IMR-90 (cell line): ENCODE data around the gene PEX14. TPM values are rescaled to one million over a fixed set of nuclear protein-coding genes. Genes with fewer than 3 reads are reported as not detected.

ENCODE experiments used
- ATAC-seq: fragments of 200-7000 bp; cut with Tn5 transposase; 2 replicates; pipeline ENCODE4 v1.9.1; 2020; ENCODE audit warnings: low read depth, mild to moderate bottlenecking, moderate library complexity
- BruUV-seq: library from RNA; stranded (reverse); fragments of 400-500 nt; replicated peaks from 2 replicates; lab custom pipeline; 2021; lab: Mats Ljungman, UMichigan
- CTCF ChIA-PET: fragments of 300-600 bp; formaldehyde crosslinking; extraction: SDS; loops from one replicate; lab custom pipeline; 2021; ENCODE audit warnings: antibody characterized with exemption; lab: Yijun Ruan, JAX
- POLR2A ChIA-PET: fragments of 300-600 bp; sonication (Branson Sonifier 250); formaldehyde crosslinking; loops from one replicate; lab custom pipeline; 2022; ENCODE audit warnings: antibody characterized with exemption; ENCODE audit not compliant: unreplicated experiment; lab: Charles Lee
- DNase-seq: peaks from one replicate; pipeline ENCODE4 v3.0.0; 2013
- H2AFZ ChIP-seq: replicated peaks from 2 replicates; pipeline ENCODE3; 2013; ENCODE audit warnings: low read length, mild to moderate bottlenecking; ENCODE audit not compliant: poor library complexity
- H2AK5ac ChIP-seq: 2 replicates; pipeline ENCODE4 v1.6.1; 2013; ENCODE audit warnings: low read depth, low read length, inconsistent platforms
- H2AK9ac ChIP-seq: replicated peaks from 2 replicates; pipeline ENCODE3; 2013; ENCODE audit warnings: mild to moderate bottlenecking, low read depth, low read length, moderate library complexity; ENCODE audit not compliant: poor library complexity
- H2BK120ac ChIP-seq: 2 replicates; pipeline ENCODE4 v1.6.1; 2013; ENCODE audit warnings: low read depth, low read length, inconsistent platforms
- H2BK15ac ChIP-seq: 3 replicates; pipeline ENCODE4 v1.6.1; 2013; ENCODE audit warnings: low read depth, low read length, inconsistent platforms
- H2BK20ac ChIP-seq: 2 replicates; pipeline ENCODE4 v1.6.1; 2013; ENCODE audit warnings: low read depth, mild to moderate bottlenecking, inconsistent platforms, low read length, moderate library complexity
- H2BK5ac ChIP-seq: 2 replicates; pipeline ENCODE4 v1.6.1; 2013; ENCODE audit warnings: mild to moderate bottlenecking, low read depth, low read length, inconsistent platforms; ENCODE audit not compliant: poor library complexity, severe bottlenecking
- H3K14ac ChIP-seq: replicated peaks from 2 replicates; pipeline ENCODE4 v1.6.1; 2013; ENCODE audit warnings: low read depth, low read length, inconsistent platforms
- H3K18ac ChIP-seq: 2 replicates; pipeline ENCODE4 v1.6.1; 2013; ENCODE audit warnings: low read depth, low read length, control low read depth
- H3K23ac ChIP-seq: 2 replicates; pipeline ENCODE4 v1.6.1; 2013; ENCODE audit warnings: low read depth, low read length, inconsistent platforms
- H3K27ac ChIP-seq: 2 replicates; pipeline ENCODE4 v1.5.1; 2013; ENCODE audit warnings: mild to moderate bottlenecking, control low read depth, low read length; ENCODE audit not compliant: insufficient read depth
- H3K27me3 ChIP-seq: 2 replicates; pipeline ENCODE4 v1.6.1; 2013; ENCODE audit warnings: low read length; ENCODE audit not compliant: control insufficient read depth, insufficient read depth
- H3K36me3 ChIP-seq: 2 replicates; pipeline ENCODE4 v1.6.1; 2013; ENCODE audit warnings: low read length, mixed read lengths; ENCODE audit not compliant: control insufficient read depth, insufficient read depth
- H3K4ac ChIP-seq: 2 replicates; pipeline ENCODE4 v1.6.1; 2013; ENCODE audit warnings: low read depth, low read length, inconsistent platforms
- H3K4me1 ChIP-seq: 2 replicates; pipeline ENCODE4 v1.6.1; 2013; ENCODE audit warnings: low read length, mixed read lengths; ENCODE audit not compliant: control insufficient read depth, insufficient read depth
- H3K4me2 ChIP-seq: 2 replicates; pipeline ENCODE4 v1.6.1; 2013; ENCODE audit warnings: low read depth, mild to moderate bottlenecking, control low read depth, low read length, moderate library complexity
- H3K4me3 ChIP-seq: 2 replicates; pipeline ENCODE4 v1.5.1; 2013; ENCODE audit warnings: low read depth, mild to moderate bottlenecking, control low read depth, low read length, moderate library complexity; ENCODE audit not compliant: insufficient read depth
- H3K56ac ChIP-seq: 2 replicates; pipeline ENCODE4 v1.6.1; 2013; ENCODE audit warnings: low read length, inconsistent platforms; ENCODE audit not compliant: insufficient read depth; ENCODE audit errors: extremely low read depth
- H3K79me1 ChIP-seq, 2 experiments: 2 replicates each; pipeline ENCODE4 v1.6.1; 2013; ENCODE audit warnings: low read length in 2 of 2, inconsistent platforms in 1 of 2, low read depth in 1 of 2
- H3K9ac ChIP-seq: 2 replicates; pipeline ENCODE4 v1.6.1; 2013; ENCODE audit warnings: low read depth, low read length, control low read depth
- H3K9me1 ChIP-seq: 2 replicates; pipeline ENCODE4 v1.6.1; 2013; ENCODE audit warnings: low read length, inconsistent platforms; ENCODE audit not compliant: insufficient read depth
- H3K9me3 ChIP-seq: 2 replicates; pipeline ENCODE4 v1.6.1; 2013; ENCODE audit warnings: low read length; ENCODE audit not compliant: control insufficient read depth, insufficient read depth
- H4K20me1 ChIP-seq: 2 replicates; pipeline ENCODE4 v1.6.1; 2013; ENCODE audit warnings: low read length, inconsistent platforms; ENCODE audit not compliant: insufficient read depth
- H4K5ac ChIP-seq: 2 replicates; pipeline ENCODE4 v1.6.1; 2013; ENCODE audit warnings: mild to moderate bottlenecking, low read depth, low read length, control low read depth
- H4K8ac ChIP-seq, 2 experiments: 2 replicates each; pipeline ENCODE4 v1.6.1; 2013; ENCODE audit warnings: low read depth in 2 of 2, low read length in 2 of 2, control low read depth in 1 of 2, inconsistent platforms in 1 of 2
- H4K91ac ChIP-seq: 2 replicates; pipeline ENCODE4 v1.6.1; 2013; ENCODE audit warnings: low read depth, low read length, inconsistent platforms; ENCODE audit not compliant: insufficient read depth
- CEBPB ChIP-seq: IDR thresholded peaks from 2 replicates; pipeline ENCODE4 v1.6.1; 2012; ENCODE audit warnings: low read depth, low read length, improper control_type of control experiment
- CHD1 ChIP-seq: IDR thresholded peaks from 2 replicates; pipeline ENCODE4 v1.6.1; 2012; ENCODE audit warnings: low read depth, low read length, improper control_type of control experiment
- CTCF ChIP-seq: conservative IDR thresholded peaks from 2 replicates; pipeline ENCODE4 v1.5.1; 2012; ENCODE audit warnings: mild to moderate bottlenecking, low read depth, low read length, improper control_type of control experiment
- ELK1 ChIP-seq: fragments of 150-350 bp; IDR thresholded peaks from 2 replicates; pipeline ENCODE4 v1.6.1; 2016; ENCODE audit warnings: low read depth, mild to moderate bottlenecking, low read length, moderate library complexity, borderline replicate concordance
- FOS ChIP-seq: fragments of 150-350 bp; IDR thresholded peaks from 2 replicates; pipeline ENCODE4 v1.6.1; 2016; ENCODE audit warnings: low read depth, low read length
- MAFK ChIP-seq: IDR thresholded peaks from 2 replicates; pipeline ENCODE4 v1.6.1; 2012; ENCODE audit warnings: low read depth, low read length, improper control_type of control experiment
- MAZ ChIP-seq: IDR thresholded peaks from 2 replicates; pipeline ENCODE4 v1.6.1; 2012; ENCODE audit warnings: low read depth, mild to moderate bottlenecking, low read length, improper control_type of control experiment, moderate library complexity, borderline replicate concordance
- MXI1 ChIP-seq: IDR thresholded peaks from 2 replicates; pipeline ENCODE4 v1.6.1; 2012; ENCODE audit warnings: low read depth, mild to moderate bottlenecking, low read length, moderate library complexity, borderline replicate concordance
- NFE2L2 ChIP-seq: fragments of 150-350 bp; IDR thresholded peaks from 2 replicates; pipeline ENCODE4 v1.6.1; 2016; ENCODE audit warnings: low read depth, mild to moderate bottlenecking, low read length
- POLR2A ChIP-seq: IDR thresholded peaks from 2 replicates; pipeline ENCODE4 v1.6.1; 2012; ENCODE audit warnings: mild to moderate bottlenecking, low read depth, low read length
- RAD21 ChIP-seq: IDR thresholded peaks from 2 replicates; pipeline ENCODE4 v1.6.1; 2012; ENCODE audit warnings: low read length, improper control_type of control experiment
- RCOR1 ChIP-seq: IDR thresholded peaks from 2 replicates; pipeline ENCODE4 v1.6.1; 2012; ENCODE audit warnings: mild to moderate bottlenecking, low read length, improper control_type of control experiment; ENCODE audit not compliant: insufficient replicate concordance
- RFX5 ChIP-seq: IDR thresholded peaks from 2 replicates; pipeline ENCODE4 v1.8.0; 2012; ENCODE audit warnings: low read depth, mild to moderate bottlenecking, low read length, moderate library complexity
- SMC3 ChIP-seq: fragments of 150-350 bp; IDR thresholded peaks from 2 replicates; pipeline ENCODE4 v1.6.1; 2016; ENCODE audit warnings: low read depth, mild to moderate bottlenecking, antibody characterized with exemption, low read length, moderate library complexity
- USF2 ChIP-seq: fragments of 150-350 bp; IDR thresholded peaks from 2 replicates; pipeline ENCODE4 v1.6.1; 2017; ENCODE audit warnings: mild to moderate bottlenecking, antibody characterized with exemption, low read length, low read depth
- WGBS, 2 experiments: methylation state at CpG; one replicate each; pipeline versions ENCODE4 v1.1.5 to v1.1.7; 2013; ENCODE audit warnings: missing lambda C conversion rate in 2 of 2; ENCODE audit not compliant: insufficient read length in 1 of 2; ENCODE audit errors: extremely low coverage in 2 of 2; 5-methylcytosine and 5-hydroxymethylcytosine counted together
- dilution Hi-C: fragments of 300-500 bp; cut with HindIII; formaldehyde crosslinking; loops from one replicate; pipeline ENCODE4 v1.14.3; 2018; ENCODE audit warnings: low sequenced_read_pairs; ENCODE audit not compliant: unreplicated experiment
- in situ Hi-C: fragments of 300-500 bp; cut with MboI; formaldehyde crosslinking; loops from 3 replicates; pipeline ENCODE4 v1.14.3; 2019; ENCODE audit warnings: low sequenced_read_pairs, inconsistent platforms, mixed read lengths
- intact Hi-C: fragments of 100-400 bp; cut with micrococcal nuclease; formaldehyde crosslinking; loops from 2 replicates; pipeline ENCODE4 v1.10.0; 2022
- polyA plus RNA-seq, 3 experiments: library from polyadenylated mRNA; depleted of rRNA; stranded (reverse); fragments of >200 nt; gene quantifications; 2 replicates each; pipeline ENCODE4 v1.2.3, GENCODE V29; 2012; ENCODE audit warnings: low replicate concordance in 1 of 3
- total RNA-seq: library from RNA; depleted of rRNA; stranded (reverse); fragments of >200 nt; gene quantifications from 2 replicates; pipeline ENCODE4 v1.2.3, GENCODE V29; 2012

Gene PEX14
- total and polyA plus RNA-seq, 2 of the 4 experiments (the other 2 are of a cell fraction): 9.5 to 22.5 TPM

- H3K9ac ChIP-seq: no peak overlapping the region
- POLR2A ChIA-PET: no interaction called here
- no peak overlapping the region for H3K18ac ChIP-seq
- no peaks in the 10 kb centered on the region for H3K36me3 ChIP-seq
- no TSS peak for BruUV-seq
- no peak for ATAC-seq
- no peak overlapping the region for H3K14ac ChIP-seq
- H2BK20ac ChIP-seq: no peak overlapping the region
- H2AFZ ChIP-seq: no peak overlapping the region
- no peak overlapping the region for H2BK120ac ChIP-seq
- H3K23ac ChIP-seq: no peak overlapping the region
- no peak for TF ChIP-seq FOS
- no peak for TF ChIP-seq POLR2A
- TF ChIP-seq MAFK: no peak
- no peak for TF ChIP-seq MXI1
- no peak for TF ChIP-seq CEBPB
- TF ChIP-seq CTCF: no peak
- no peak for TF ChIP-seq SMC3
- no peak for TF ChIP-seq RAD21
- TF ChIP-seq USF2: no peak
- no peak for TF ChIP-seq RCOR1
- TF ChIP-seq CHD1: no peak
- TF ChIP-seq RFX5: no peak
- no peak for TF ChIP-seq ELK1
- no peak for TF ChIP-seq NFE2L2
- TF ChIP-seq MAZ: no peak
- peaks cover 7% of the 10 kb centered on the region; the same call in 1 of the 2 replicates for H3K27me3 ChIP-seq
- H2AK5ac ChIP-seq: no peak overlapping the region
- H2AK9ac ChIP-seq: no peak overlapping the region
- H2BK15ac ChIP-seq: no peak overlapping the region
- H3K4me1 ChIP-seq: peaks cover 2% of the 10 kb centered on the region; the same call in 1 of the 2 replicates
- H3K9me1 ChIP-seq: no peaks in the 10 kb centered on the region
- no peak overlapping the region for H3K4ac ChIP-seq
- H2BK5ac ChIP-seq: no peak overlapping the region
- H3K4me3 ChIP-seq: no peak overlapping the region
- H4K91ac ChIP-seq: no peak overlapping the region
- CTCF ChIA-PET: no interaction called here
- no peaks in the 10 kb centered on the region for H4K20me1 ChIP-seq
- intact Hi-C loops: no loop called here
- no peak overlapping the region for H3K56ac ChIP-seq
- H3K79me1 ChIP-seq: no peaks in the 10 kb centered on the region
- 98 to 100% methylated on average over 1 to 8 of the region's 8 CpGs for WGBS, 2 experiments
- in situ Hi-C loops: no loop called here
- DNase-seq: no peak
- H3K27ac ChIP-seq: no peak overlapping the region
- dilution Hi-C loops: no loop called here
- H3K9me3 ChIP-seq: no peaks in the 10 kb centered on the region
- H4K8ac ChIP-seq: no peak overlapping the region
- no peak overlapping the region for H4K5ac ChIP-seq
- no peak overlapping the region for H3K4me2 ChIP-seq
These were observed 187.4 kb downstream of the PEX14 start for GRCh38 chr1:10662090-10662688.
